ENCODE results near the gene MYH6. TPM values are rescaled to one million over a fixed set of nuclear protein-coding genes. Genes with fewer than 3 reads are reported as not detected.

The MYH6 gene
- total RNA-seq, 1 donor from 2014 or later: not detected

GRCh38 chr14:23409966-23410635, 2.0 kb upstream of the MYH6 start:
- Histone ChIP-seq H3K4me1 (ENCODE audit: insufficient read depth, low read length) (no peaks in the 10 kb centered on the region), H3K36me3 (ENCODE audit: insufficient read depth, low read length) (no peaks in the 10 kb centered on the region), H3K27me3 (ENCODE audit: insufficient read depth, low read length) (no peaks in the 10 kb centered on the region), H2AFZ (ENCODE audit: low read depth, low read length) (no peak overlapping the region), H3K4me2 (ENCODE audit: low read length) (no peak overlapping the region), H3K4me3 (ENCODE audit: insufficient read depth, low read depth, low read length) (no peak overlapping the region), H3K9ac (ENCODE audit: low read length) (no peak overlapping the region), H3K27ac (ENCODE audit: low read depth, low read length) (no peak overlapping the region), H4K20me1 (ENCODE audit: insufficient read depth, low read length) (no peaks in the 10 kb centered on the region), H3K9me3 (ENCODE audit: insufficient read depth, low read depth, low read length) (no peaks in the 10 kb centered on the region), H3K79me2 (ENCODE audit: insufficient read depth, low read length) (no peaks in the 10 kb centered on the region)
- H3K4me1 Mint-ChIP-seq (ENCODE audit: low read depth, unreplicated experiment): no peaks in the 10 kb centered on the region
- no peak overlapping the region for H3K4me3 Mint-ChIP-seq (ENCODE audit: unreplicated experiment)
- H3K27me3 Mint-ChIP-seq (ENCODE audit: low read depth, unreplicated experiment): peaks cover 66% of the 10 kb centered on the region
- H3K36me3 Mint-ChIP-seq (ENCODE audit: low read depth, unreplicated experiment): no peaks in the 10 kb centered on the region
- no peak for DNase-seq (ENCODE audit: low read depth)
- no peak for FAIRE-seq
- H3K27ac Mint-ChIP-seq (ENCODE audit: unreplicated experiment): no peak overlapping the region
- H3K9me3 Mint-ChIP-seq (ENCODE audit: unreplicated experiment): peaks cover 4% of the 10 kb centered on the region
- TF ChIP-seq CTCF (IDR thresholded peaks at IDR 0.05; ENCODE audit: insufficient read depth, low read depth, low read length): no peak
- TF ChIP-seq EZH2 (IDR thresholded peaks at IDR 0.05; ENCODE audit: insufficient read depth, low read length): no peak

GRCh38 chr14:23409475-23409874, 1.4 kb upstream of the MYH6 start:
- H3K9me3 Mint-ChIP-seq (ENCODE audit: unreplicated experiment): peaks cover 4% of the 10 kb centered on the region
- H3K4me2 ChIP-seq (ENCODE audit: low read length): no peak overlapping the region
- FAIRE-seq: no peak

GRCh38 chr14:23408307-23408630, 196 bp upstream of the MYH6 start:
- no peak for DNase-seq (ENCODE audit: low read depth)
- H3K27me3 Mint-ChIP-seq (ENCODE audit: low read depth, unreplicated experiment): peaks cover 72% of the 10 kb centered on the region
- H3K9ac ChIP-seq (ENCODE audit: low read length): no peak overlapping the region

More at GRCh38 chr14:23409475-23409874, 1.4 kb upstream of the MYH6 start:
- H2AFZ ChIP-seq (ENCODE audit: low read depth, low read length): no peak overlapping the region
- H4K20me1 ChIP-seq (ENCODE audit: insufficient read depth, low read length): no peaks in the 10 kb centered on the region
- no peak overlapping the region for H3K27ac Mint-ChIP-seq (ENCODE audit: unreplicated experiment)
- H3K4me3 Mint-ChIP-seq (ENCODE audit: unreplicated experiment): no peak overlapping the region
- no peak overlapping the region for H3K4me3 ChIP-seq (ENCODE audit: insufficient read depth, low read depth, low read length)
- no peaks in the 10 kb centered on the region for H3K27me3 ChIP-seq (ENCODE audit: insufficient read depth, low read length)
- H3K4me1 Mint-ChIP-seq (ENCODE audit: low read depth, unreplicated experiment): no peaks in the 10 kb centered on the region
- no peaks in the 10 kb centered on the region for H3K36me3 Mint-ChIP-seq (ENCODE audit: low read depth, unreplicated experiment)
- no peaks in the 10 kb centered on the region for H3K36me3 ChIP-seq (ENCODE audit: insufficient read depth, low read length)
- no peaks in the 10 kb centered on the region for H3K9me3 ChIP-seq (ENCODE audit: insufficient read depth, low read depth, low read length)
- peaks cover 66% of the 10 kb centered on the region for H3K27me3 Mint-ChIP-seq (ENCODE audit: low read depth, unreplicated experiment)
- H3K27ac ChIP-seq (ENCODE audit: low read depth, low read length): no peak overlapping the region
- no peaks in the 10 kb centered on the region for H3K79me2 ChIP-seq (ENCODE audit: insufficient read depth, low read length)
- no peak overlapping the region for H3K9ac ChIP-seq (ENCODE audit: low read length)
- TF ChIP-seq EZH2 (IDR thresholded peaks at IDR 0.05; ENCODE audit: insufficient read depth, low read length): no peak
- DNase-seq (ENCODE audit: low read depth): no peak
- H3K4me1 ChIP-seq (ENCODE audit: insufficient read depth, low read length): no peaks in the 10 kb centered on the region

More at GRCh38 chr14:23408307-23408630, 196 bp upstream of the MYH6 start:
- no peak overlapping the region for H3K4me3 Mint-ChIP-seq (ENCODE audit: unreplicated experiment)
- Histone ChIP-seq H3K79me2 (ENCODE audit: insufficient read depth, low read length) (no peaks in the 10 kb centered on the region), H3K4me1 (ENCODE audit: insufficient read depth, low read length) (no peaks in the 10 kb centered on the region), H3K27me3 (ENCODE audit: insufficient read depth, low read length) (no peaks in the 10 kb centered on the region), H3K4me2 (ENCODE audit: low read length) (no peak overlapping the region), H3K9me3 (ENCODE audit: insufficient read depth, low read depth, low read length) (no peaks in the 10 kb centered on the region), H4K20me1 (ENCODE audit: insufficient read depth, low read length) (no peaks in the 10 kb centered on the region), H3K27ac (ENCODE audit: low read depth, low read length) (no peak overlapping the region), H3K4me3 (ENCODE audit: insufficient read depth, low read depth, low read length) (no peak overlapping the region), H3K36me3 (ENCODE audit: insufficient read depth, low read length) (no peaks in the 10 kb centered on the region), H2AFZ (ENCODE audit: low read depth, low read length) (no peak overlapping the region)
- H3K27ac Mint-ChIP-seq (ENCODE audit: unreplicated experiment): no peak overlapping the region
- TF ChIP-seq CTCF (IDR thresholded peaks at IDR 0.05; ENCODE audit: insufficient read depth, low read depth, low read length) (no peak), EZH2 (IDR thresholded peaks at IDR 0.05; ENCODE audit: insufficient read depth, low read length) (no peak)
- FAIRE-seq: no peak
- no peaks in the 10 kb centered on the region for H3K4me1 Mint-ChIP-seq (ENCODE audit: low read depth, unreplicated experiment)
- H3K9me3 Mint-ChIP-seq (ENCODE audit: unreplicated experiment): peaks cover 4% of the 10 kb centered on the region
- H3K36me3 Mint-ChIP-seq (ENCODE audit: low read depth, unreplicated experiment): no peaks in the 10 kb centered on the region
